Keratinocyte (primary cell): Measurements from ENCODE around the gene TRAPPC14.

ENCODE experiments used
- EZH2 ChIP-seq: IDR thresholded peaks from one replicate; pipeline ENCODE4 v1.6.1; 2012; ENCODE audit warnings: inconsistent platforms, mild to moderate bottlenecking, low read length, moderate library complexity
- TF ChIP-seq, protein P1 (sequence below), 3 experiments: IDR thresholded peaks in 1 of 3; conservative IDR thresholded peaks in 1 of 3; optimal IDR thresholded peaks in 1 of 3; 2 replicates in 2 of 3; 3 replicates in 1 of 3; pipeline versions ENCODE3 to v1.5.1; 2011; ENCODE audit warnings: low read length in 3 of 3, mild to moderate bottlenecking in 3 of 3, moderate library complexity in 2 of 3, control low read depth in 1 of 3, inconsistent platforms in 1 of 3; ENCODE audit not compliant: insufficient read depth in 2 of 3; ENCODE audit errors: extremely low read depth in 1 of 3

- TF ChIP-seq, protein P1, sequence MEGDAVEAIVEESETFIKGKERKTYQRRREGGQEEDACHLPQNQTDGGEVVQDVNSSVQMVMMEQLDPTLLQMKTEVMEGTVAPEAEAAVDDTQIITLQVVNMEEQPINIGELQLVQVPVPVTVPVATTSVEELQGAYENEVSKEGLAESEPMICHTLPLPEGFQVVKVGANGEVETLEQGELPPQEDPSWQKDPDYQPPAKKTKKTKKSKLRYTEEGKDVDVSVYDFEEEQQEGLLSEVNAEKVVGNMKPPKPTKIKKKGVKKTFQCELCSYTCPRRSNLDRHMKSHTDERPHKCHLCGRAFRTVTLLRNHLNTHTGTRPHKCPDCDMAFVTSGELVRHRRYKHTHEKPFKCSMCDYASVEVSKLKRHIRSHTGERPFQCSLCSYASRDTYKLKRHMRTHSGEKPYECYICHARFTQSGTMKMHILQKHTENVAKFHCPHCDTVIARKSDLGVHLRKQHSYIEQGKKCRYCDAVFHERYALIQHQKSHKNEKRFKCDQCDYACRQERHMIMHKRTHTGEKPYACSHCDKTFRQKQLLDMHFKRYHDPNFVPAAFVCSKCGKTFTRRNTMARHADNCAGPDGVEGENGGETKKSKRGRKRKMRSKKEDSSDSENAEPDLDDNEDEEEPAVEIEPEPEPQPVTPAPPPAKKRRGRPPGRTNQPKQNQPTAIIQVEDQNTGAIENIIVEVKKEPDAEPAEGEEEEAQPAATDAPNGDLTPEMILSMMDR (optimal IDR thresholded peaks at IDR 0.05 in 1 of 3, IDR thresholded peaks at IDR 0.05 in 1 of 3, conservative IDR thresholded peaks at IDR 0.05 in 1 of 3; ENCODE audit: extremely low read depth in 1 of 3, insufficient read depth in 2 of 3, low read length in 3 of 3): no peak
- TF ChIP-seq EZH2: no peak
These were observed 17.8 kb upstream of the TRAPPC14 start for GRCh38 chr7:100176096-100177044.
